T-cell (primary cell): ENCODE results near the gene CASS4. TPM values are rescaled to one million over a fixed set of nuclear protein-coding genes. Genes with fewer than 3 reads are reported as not detected.

ENCODE experiments used
- ATAC-seq, 4 experiments: fragments of 200-7000 bp in 3 of 4; fragments of 150-1000 bp in 1 of 4; cut with Tn5 transposase; replicated peaks in 1 of 4; 1 replicate in 3 of 4; 2 replicates in 1 of 4; pipeline ENCODE4 v1.10.0; 2021; ENCODE audit warnings: moderate library complexity in 3 of 4, mild to moderate bottlenecking in 2 of 4, moderate number of reproducible peaks in 1 of 4
- CTCF ChIA-PET, 2 donors: fragments of 300-600 bp; sonication (Branson Sonifier 250); formaldehyde crosslinking; loops; one replicate each; lab custom pipeline; 2022; ENCODE audit warnings: antibody characterized with exemption in 2 of 2; lab: Charles Lee
- POLR2A ChIA-PET, 2 donors: fragments of 300-600 bp; sonication (Branson Sonifier 250); formaldehyde crosslinking; loops; one replicate each; lab custom pipeline; 2022; ENCODE audit warnings: antibody characterized with exemption in 2 of 2; lab: Charles Lee
- DNase-seq, 35 experiments: peaks; one replicate each; pipeline versions ENCODE4 v3.0.0 to v3.0.0-alpha.2; 2013 to 2023
- H3K27ac ChIP-seq: one replicate; pipeline ENCODE4 v1.5.1; 2013; ENCODE audit warnings: low read length
- H3K27me3 ChIP-seq, 2 experiments: replicated peaks in 1 of 2; 1 replicate in 1 of 2; 2 replicates in 1 of 2; pipeline versions ENCODE4 v1.6.1 to v1.7.0; 2013; ENCODE audit warnings: low read length in 1 of 2, mixed read lengths in 1 of 2; ENCODE audit not compliant: control insufficient read depth in 2 of 2, insufficient read depth in 2 of 2; ENCODE audit errors: extremely low read depth in 1 of 2
- H3K36me3 ChIP-seq, 2 donors: 1 replicate in 1 of 2; 2 replicates in 1 of 2; pipeline versions ENCODE4 v1.6.1 to v1.7.0; 2013; ENCODE audit warnings: low read length in 1 of 2; ENCODE audit not compliant: control insufficient read depth in 2 of 2, insufficient read depth in 1 of 2; ENCODE audit errors: extremely low read depth in 1 of 2
- H3K4me1 ChIP-seq, 2 experiments: 1 replicate in 1 of 2; 2 replicates in 1 of 2; pipeline versions ENCODE4 v1.6.1 to v1.7.0; 2013; ENCODE audit warnings: low read length in 2 of 2, mixed read lengths in 1 of 2; ENCODE audit not compliant: insufficient read depth in 2 of 2, control insufficient read depth in 1 of 2; ENCODE audit errors: extremely low read depth in 1 of 2
- H3K4me3 ChIP-seq, 2 donors: 1 replicate in 1 of 2; 2 replicates in 1 of 2; pipeline versions ENCODE4 v1.5.1 to v1.7.0; 2013; ENCODE audit warnings: mild to moderate bottlenecking in 2 of 2, low read length in 1 of 2, moderate library complexity in 1 of 2; ENCODE audit not compliant: control insufficient read depth in 1 of 2; ENCODE audit errors: extremely low read depth in 1 of 2
- H3K9me3 ChIP-seq: 2 replicates; pipeline ENCODE4 v1.7.0; 2013
- H3K27ac Mint-ChIP-seq, 2 donors: one replicate each; pipeline ENCODE4 v1.8.0; 2020 to 2021; ENCODE audit warnings: mild to moderate bottlenecking in 2 of 2, mixed read lengths in 2 of 2
- H3K27me3 Mint-ChIP-seq, 2 donors: one replicate each; pipeline ENCODE4 v1.8.0; 2021 to 2022; ENCODE audit warnings: mixed read lengths in 2 of 2
- H3K36me3 Mint-ChIP-seq: one replicate; pipeline ENCODE4 v1.8.0; 2021; ENCODE audit warnings: mixed read lengths
- H3K4me1 Mint-ChIP-seq, 3 donors: one replicate each; pipeline ENCODE4 v1.8.0; 2020 to 2022; ENCODE audit warnings: mixed read lengths in 3 of 3, mild to moderate bottlenecking in 1 of 3
- H3K4me3 Mint-ChIP-seq, 3 donors: one replicate each; pipeline ENCODE4 v1.8.0; 2020 to 2022; ENCODE audit warnings: mild to moderate bottlenecking in 3 of 3, mixed read lengths in 3 of 3, moderate library complexity in 3 of 3
- H3K9me3 Mint-ChIP-seq, 3 donors: one replicate each; pipeline ENCODE4 v1.8.0; 2020 to 2022; ENCODE audit warnings: mixed read lengths in 3 of 3
- WGBS: methylation state at CpG from one replicate; pipeline ENCODE4 v1.1.5; 2013; ENCODE audit warnings: missing lambda C conversion rate; ENCODE audit not compliant: insufficient coverage; 5-methylcytosine and 5-hydroxymethylcytosine counted together
- total RNA-seq, 35 experiments: library from RNA in 6 of 35; stranded (reverse) in 6 of 35; fragments of 120-200 nt in 1 of 35; gene quantifications; one replicate each; pipeline versions ENCODE4 v1.2.1 to v1.2.4 and lab custom pipeline; 2013 to 2026

The CASS4 gene
- total RNA-seq, 5 donors from 2014 or later (not counting 1 experiment from before 2014, with no cell fraction given), result 8.0 to 13.8 (median 11.2) TPM

GRCh38 chr20:56442389-56443365 lies 30.6 kb downstream of the CASS4 start:
- H3K27ac Mint-ChIP-seq, result peak overlapping the region; percentile 72 to 83
- Histone ChIP-seq H3K4me3 (no peak overlapping the region), H3K9me3 (no peaks in the 10 kb centered on the region), H3K27me3 (no peaks in the 10 kb centered on the region), H3K4me1 (peaks cover 19 to 56% of the 10 kb centered on the region in 2 experiments), H3K27ac (peak overlapping the region; percentile 20), H3K36me3 (peaks cover 5 to 14% of the 10 kb centered on the region in 2 donors)
- ATAC-seq (peak in 1 of 4 experiments; percentile 27), DNase-seq (peak in 2 of 35 experiments; percentile 28 to 34)
- CTCF ChIA-PET, result interaction anchor here (0.5 to 1.3 kb wide), 6 partner anchors 9 to 56 kb away, joined by 3 to 4 read pairs (median 3); partner anchors contain the start of gene RTF2 (in 1 of the 2)
- H3K4me3 Mint-ChIP-seq, result peak overlapping the region in 1 of 3 donors; percentile 42
- POLR2A ChIA-PET, result interaction anchor here in 1 of 2 donors (0.6 kb wide), 1 partner anchor 37 kb away, joined by 3 read pairs; no protein-coding TSS in a partner anchor
- H3K4me1 Mint-ChIP-seq, result peaks cover 40 to 45% (median 42%) of the 10 kb centered on the region in 3 donors
- H3K27me3 Mint-ChIP-seq, result no peaks in the 10 kb centered on the region
- WGBS, result 84% methylated on average over 12 of the region's 17 CpGs
- peaks cover 19% of the 10 kb centered on the region for H3K36me3 Mint-ChIP-seq
- H3K9me3 Mint-ChIP-seq, result no peaks in the 10 kb centered on the region

- Mint-ChIP-seq H3K36me3 (peaks cover 27% of the 10 kb centered on the region), H3K4me3 (no peak overlapping the region), H3K4me1 (peaks cover 29 to 34% (median 32%) of the 10 kb centered on the region in 3 donors), H3K27me3 (no peaks in the 10 kb centered on the region), H3K9me3 (no peaks in the 10 kb centered on the region), H3K27ac (peak overlapping the region; percentile 19 to 28)
- ChIA-PET CTCF (interaction anchor here (0.5 to 1.0 kb wide), 4 partner anchors 10 to 54 kb away, joined by 3 read pairs; no protein-coding TSS in a partner anchor), POLR2A (interaction anchor here in 1 of 2 donors (0.6 kb wide), 1 partner anchor 64 kb away, joined by 3 read pairs; no protein-coding TSS in a partner anchor)
- 95% methylated on average over 24 of the region's 27 CpGs for WGBS
- H3K9me3 ChIP-seq, result no peaks in the 10 kb centered on the region
- no peak overlapping the region for H3K27ac ChIP-seq
- H3K4me3 ChIP-seq, result no peak overlapping the region
- no peaks in the 10 kb centered on the region for H3K27me3 ChIP-seq
- peaks cover 5 to 11% of the 10 kb centered on the region in 2 donors for H3K36me3 ChIP-seq
- H3K4me1 ChIP-seq, result peaks cover 19 to 45% of the 10 kb centered on the region in 2 experiments
- DNase-seq, result no peak
- ATAC-seq, result no peak
Measured at GRCh38 chr20:56443654-56444540, 31.8 kb downstream of the CASS4 start.

GRCh38 chr20:56445130-56445529 lies 33.1 kb downstream of the CASS4 start:
- POLR2A ChIA-PET, result no interaction called here
- peak overlapping the region in 1 of 2 donors; percentile 3 for H3K27ac Mint-ChIP-seq
- ATAC-seq, result no peak

GRCh38 chr20:56445540-56445939 lies 33.5 kb downstream of the CASS4 start:
- POLR2A ChIA-PET, result no interaction called here
- no peak overlapping the region for H3K4me3 ChIP-seq
- H3K36me3 ChIP-seq, result peaks cover 5 to 11% of the 10 kb centered on the region in 2 donors
- H3K27ac ChIP-seq, result no peak overlapping the region
- CTCF ChIA-PET, result no interaction called here
- peaks cover 31% of the 10 kb centered on the region for H3K36me3 Mint-ChIP-seq
- no peaks in the 10 kb centered on the region for H3K9me3 Mint-ChIP-seq
- H3K4me1 ChIP-seq, result peaks cover 8 to 28% of the 10 kb centered on the region in 2 experiments
- no peak for ATAC-seq
- peaks cover 18 to 21% (median 18%) of the 10 kb centered on the region in 3 donors for H3K4me1 Mint-ChIP-seq
- no peaks in the 10 kb centered on the region for H3K27me3 ChIP-seq
- no peak overlapping the region for H3K27ac Mint-ChIP-seq
- H3K27me3 Mint-ChIP-seq, result no peaks in the 10 kb centered on the region
- H3K4me3 Mint-ChIP-seq, result no peak overlapping the region
- no peaks in the 10 kb centered on the region for H3K9me3 ChIP-seq
- no peak for DNase-seq
- WGBS, result 93% methylated on average over 14 of the region's 16 CpGs

More at GRCh38 chr20:56445130-56445529, 33.1 kb downstream of the CASS4 start:
- H3K27me3 Mint-ChIP-seq, result no peaks in the 10 kb centered on the region
- no peaks in the 10 kb centered on the region for H3K9me3 Mint-ChIP-seq
- no peak overlapping the region for H3K27ac ChIP-seq
- H3K36me3 Mint-ChIP-seq, result peaks cover 29% of the 10 kb centered on the region
- H3K4me1 ChIP-seq, result peaks cover 12 to 32% of the 10 kb centered on the region in 2 experiments
- H3K4me3 Mint-ChIP-seq, result no peak overlapping the region
- H3K9me3 ChIP-seq, result no peaks in the 10 kb centered on the region
- H3K4me1 Mint-ChIP-seq, result peaks cover 22 to 25% (median 23%) of the 10 kb centered on the region in 3 donors
- no peaks in the 10 kb centered on the region for H3K27me3 ChIP-seq
- no peak overlapping the region for H3K4me3 ChIP-seq
- CTCF ChIA-PET, result no interaction called here
- no peak for DNase-seq
- peaks cover 5 to 11% of the 10 kb centered on the region in 2 donors for H3K36me3 ChIP-seq
- 100% methylated on average over 2 of the region's 3 CpGs for WGBS

- CTCF ChIA-PET, result interaction anchor here in 1 of 2 donors (0.7 kb wide), 1 partner anchor 61 kb away, joined by 3 read pairs; no protein-coding TSS in a partner anchor
- Histone ChIP-seq H3K9me3 (no peaks in the 10 kb centered on the region), H3K4me3 (no peak overlapping the region), H3K4me1 (peaks cover 3 to 11% of the 10 kb centered on the region in 2 experiments), H3K36me3 (peaks cover 5 to 15% of the 10 kb centered on the region in 2 donors), H3K27me3 (no peaks in the 10 kb centered on the region), H3K27ac (no peak overlapping the region)
- H3K36me3 Mint-ChIP-seq, result peaks cover 43% of the 10 kb centered on the region
- H3K27me3 Mint-ChIP-seq, result no peaks in the 10 kb centered on the region
- DNase-seq (no peak), ATAC-seq (no peak)
- no peak overlapping the region for H3K4me3 Mint-ChIP-seq
- no peaks in the 10 kb centered on the region for H3K9me3 Mint-ChIP-seq
- H3K27ac Mint-ChIP-seq, result no peak overlapping the region
- peaks cover 9 to 17% (median 9%) of the 10 kb centered on the region in 3 donors for H3K4me1 Mint-ChIP-seq
- POLR2A ChIA-PET, result no interaction called here
Measured at GRCh38 chr20:56447227-56447626, 35.2 kb downstream of the CASS4 start.
